G401 (cell line): ENCODE measurements around the gene PI16. TPM values are rescaled to one million over a fixed set of nuclear protein-coding genes. Genes with fewer than 3 reads are reported as not detected.
A peak's percentile ranks its signal among the peaks of the same experiment; 100 is the strongest.
"Not testable (repeated sequence)": the region's sequence is repeated elsewhere in the genome, so short reads cannot be mapped to it uniquely, and the experiment has no call there.

ENCODE experiments used
- DNase-seq: peaks from one replicate; pipeline ENCODE4 v3.0.0-alpha.2; 2015; ENCODE audit warnings: low spot score
- in situ Hi-C: cut with HindIII; loops from 2 replicates; pipeline ENCODE4 v1.10.0; 2016; ENCODE audit warnings: low sequenced_read_pairs, mixed read lengths
- total RNA-seq: library from RNA; depleted of rRNA; stranded (reverse); fragments of >200 nt; shearing (Covaris generic); gene quantifications from 2 replicates; pipeline ENCODE4 v1.2.3, GENCODE V29; 2014

The PI16 gene
- total RNA-seq, 1 experiment from 2014 or later: not detected

- in situ Hi-C loops: no loop called here
- DNase-seq: peak; percentile 19
These were observed 30.9 kb downstream of the PI16 start for GRCh38 chr6:36985417-36985807.

GRCh38 chr6:36985808-36986703 is 31.5 kb downstream of the PI16 start, which contains the start of gene MTCH1:
Gene MTCH1 (minus strand): TSS chr6:36986196. CDS start chr6:36986173, 23 bp downstream.
- DNase-seq: peak; percentile 94
- in situ Hi-C loops: no loop called here

GRCh38 chr6:36986704-36987047 is 32.1 kb downstream of the PI16 start:
- no peak for DNase-seq
- in situ Hi-C loops: no loop called here

GRCh38 chr6:36989264-36989663 is 34.7 kb downstream of the PI16 start:
- DNase-seq: no peak
- in situ Hi-C loops: no loop called here

- in situ Hi-C loops, DNase-seq: not testable (repeated sequence)
These were observed 35.9 kb downstream of the PI16 start for GRCh38 chr6:36990401-36990800.

GRCh38 chr6:36997811-36998722 is 43.5 kb downstream of the PI16 start:
- in situ Hi-C loops: no loop called here
- DNase-seq: peak; percentile 66

- in situ Hi-C loops: no loop called here
- DNase-seq: no peak
These were observed 44.1 kb downstream of the PI16 start for GRCh38 chr6:36998723-36999038.

GRCh38 chr6:36999061-36999750 is 44.7 kb downstream of the PI16 start:
- in situ Hi-C loops: no loop called here
- peak; percentile 24 for DNase-seq

- DNase-seq: no peak
- in situ Hi-C loops: no loop called here
These were observed 45.2 kb downstream of the PI16 start for GRCh38 chr6:36999751-37000125.

GRCh38 chr6:37004044-37004980 is 49.8 kb downstream of the PI16 start:
- no peak for DNase-seq
- in situ Hi-C loops: no loop called here

GRCh38 chr6:37005061-37005810 is 50.7 kb downstream of the PI16 start, which contains the start of gene FGD2:
Gene FGD2 (plus strand): TSS chr6:37005655. CDS start chr6:37005818, 163 bp downstream.
- in situ Hi-C loops: no loop called here
- no peak for DNase-seq

- in situ Hi-C loops: no loop called here
- DNase-seq: no peak
These were observed 51.5 kb downstream of the PI16 start for GRCh38 chr6:37005827-37006567.

GRCh38 chr6:37006793-37007339 is 52.3 kb downstream of the PI16 start:
- DNase-seq: no peak
- in situ Hi-C loops: no loop called here

GRCh38 chr6:37007340-37008043 is 53.0 kb downstream of the PI16 start:
- no peak for DNase-seq
- in situ Hi-C loops: no loop called here

- in situ Hi-C loops: no loop called here
- no peak for DNase-seq
These were observed 54.2 kb downstream of the PI16 start for GRCh38 chr6:37008484-37009465.
